ENCODE results near the gene CES5A. TPM values are rescaled to one million over a fixed set of nuclear protein-coding genes. Genes with fewer than 3 reads are reported as not detected.
"Not testable (repeated sequence)": the region's sequence is repeated elsewhere in the genome, so short reads cannot be mapped to it uniquely, and the experiment has no call there.

CES5A gene
- total and polyA plus RNA-seq, 2 donors from 2014 or later: not detected

DNA sequence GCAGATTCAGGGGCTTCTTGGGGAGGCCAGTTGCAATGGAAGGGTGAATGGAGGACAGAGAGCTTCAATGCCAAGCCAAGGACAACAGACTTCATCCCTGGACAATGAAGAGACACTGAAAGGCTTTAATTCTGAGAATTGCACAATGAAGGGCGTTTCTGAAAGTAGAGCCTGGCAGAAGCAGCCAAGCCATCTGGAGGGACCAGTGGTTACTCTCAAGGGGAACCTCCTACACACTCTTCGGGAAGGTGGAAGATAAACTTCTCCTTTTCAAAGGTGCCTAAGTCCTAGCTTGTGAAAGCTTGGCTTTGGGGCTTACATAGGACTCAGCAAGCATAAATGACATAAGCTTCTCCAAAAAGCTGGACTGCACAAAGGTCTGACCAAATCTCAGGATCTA is 36.1 kb downstream of the CES5A start:
- Histone ChIP-seq H3K27me3 (ENCODE audit: control insufficient read depth, insufficient read depth, low read length) (no peaks in the 10 kb centered on the region), H3K9me3 (ENCODE audit: control insufficient read depth in 2 of 3, insufficient read depth in 1 of 3, low read length in 3 of 3) (no peaks in the 10 kb centered on the region), H3K36me3 (ENCODE audit: control insufficient read depth in 2 of 3, insufficient read depth in 3 of 3, low read length in 3 of 3) (no peaks in the 10 kb centered on the region), H3K27ac (ENCODE audit: low read depth in 2 of 2, low read length in 2 of 2) (no peak overlapping the region), H3K4me3 (ENCODE audit: low read length in 3 of 3) (no peak overlapping the region), H3K4me1 (ENCODE audit: control insufficient read depth in 2 of 3, insufficient read depth in 2 of 3, low read depth in 1 of 3, low read length in 3 of 3) (no peaks in the 10 kb centered on the region), H3K9ac (ENCODE audit: low read length in 3 of 3) (no peak overlapping the region)
- intact Hi-C loops (cut with DNase I): no loop called here
- TF ChIP-seq CTCF (IDR thresholded peaks at IDR 0.05; ENCODE audit: borderline replicate concordance, extremely low read depth, insufficient read depth): no peak
- DNase-seq (no peak), FAIRE-seq (no peak)

GRCh38 chr16:55836158-55836611 is 39.0 kb downstream of the CES5A start:
- H3K36me3 ChIP-seq (ENCODE audit: control insufficient read depth in 2 of 3, insufficient read depth in 3 of 3, low read length in 3 of 3): no peaks in the 10 kb centered on the region
- FAIRE-seq: no peak
- H3K27ac ChIP-seq (ENCODE audit: low read depth in 2 of 2, low read length in 2 of 2): no peak overlapping the region
- no peak for DNase-seq
- H3K4me3 ChIP-seq (ENCODE audit: low read length in 3 of 3): no peak overlapping the region
- H3K9me3 ChIP-seq (ENCODE audit: control insufficient read depth in 2 of 3, insufficient read depth in 1 of 3, low read length in 3 of 3): no peaks in the 10 kb centered on the region
- no peak for TF ChIP-seq CTCF (IDR thresholded peaks at IDR 0.05; ENCODE audit: borderline replicate concordance, extremely low read depth, insufficient read depth)
- intact Hi-C loops (cut with DNase I): no loop called here
- H3K9ac ChIP-seq (ENCODE audit: low read length in 3 of 3): no peak overlapping the region
- no peaks in the 10 kb centered on the region for H3K27me3 ChIP-seq (ENCODE audit: control insufficient read depth, insufficient read depth, low read length)
- no peaks in the 10 kb centered on the region for H3K4me1 ChIP-seq (ENCODE audit: control insufficient read depth in 2 of 3, insufficient read depth in 2 of 3, low read depth in 1 of 3, low read length in 3 of 3)

- H3K27ac ChIP-seq (ENCODE audit: low read depth in 2 of 2, low read length in 2 of 2): no peak overlapping the region
Measured at GRCh38 chr16:55835581-55835980, 39.6 kb downstream of the CES5A start.

DNA sequence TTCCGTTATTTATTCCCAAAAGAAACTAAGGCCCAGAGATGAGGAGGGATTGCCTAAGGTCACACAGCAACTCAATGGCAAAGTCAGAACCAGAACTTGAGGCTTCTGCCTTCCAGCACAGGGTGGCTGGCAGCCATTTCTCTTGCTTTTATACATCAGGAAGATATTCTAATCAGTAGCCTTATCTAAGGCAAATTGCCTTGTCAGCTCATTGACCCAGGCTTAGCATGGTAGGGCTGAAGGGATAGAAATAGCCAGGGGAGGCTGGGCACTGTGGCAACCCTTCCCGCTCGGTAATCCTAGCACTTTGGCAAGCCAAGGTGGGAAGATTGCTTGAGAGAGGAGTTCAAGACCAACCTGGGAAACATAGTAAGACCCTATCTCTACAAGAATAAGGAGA is 40.0 kb downstream of the CES5A start:
- H3K4me3 ChIP-seq (ENCODE audit: low read length in 3 of 3); H3K4me1 ChIP-seq (ENCODE audit: control insufficient read depth in 2 of 3, insufficient read depth in 2 of 3, low read depth in 1 of 3, low read length in 3 of 3); intact Hi-C loops (cut with DNase I); H3K27ac ChIP-seq (ENCODE audit: low read depth in 2 of 2, low read length in 2 of 2); DNase-seq; FAIRE-seq; H3K9me3 ChIP-seq (ENCODE audit: control insufficient read depth in 2 of 3, insufficient read depth in 1 of 3, low read length in 3 of 3); H3K36me3 ChIP-seq (ENCODE audit: control insufficient read depth in 2 of 3, insufficient read depth in 3 of 3, low read length in 3 of 3); H3K9ac ChIP-seq (ENCODE audit: low read length in 3 of 3); H3K27me3 ChIP-seq (ENCODE audit: control insufficient read depth, insufficient read depth, low read length): not testable (repeated sequence)

More at GRCh38 chr16:55835581-55835980, 39.6 kb downstream of the CES5A start:
- Histone ChIP-seq H3K4me3 (ENCODE audit: low read length in 3 of 3) (no peak overlapping the region), H3K36me3 (ENCODE audit: control insufficient read depth in 2 of 3, insufficient read depth in 3 of 3, low read length in 3 of 3) (no peaks in the 10 kb centered on the region), H3K9ac (ENCODE audit: low read length in 3 of 3) (no peak overlapping the region), H3K27me3 (ENCODE audit: control insufficient read depth, insufficient read depth, low read length) (no peaks in the 10 kb centered on the region), H3K9me3 (ENCODE audit: control insufficient read depth in 2 of 3, insufficient read depth in 1 of 3, low read length in 3 of 3) (no peaks in the 10 kb centered on the region), H3K4me1 (ENCODE audit: control insufficient read depth in 2 of 3, insufficient read depth in 2 of 3, low read depth in 1 of 3, low read length in 3 of 3) (no peaks in the 10 kb centered on the region)
- no peak for DNase-seq
- FAIRE-seq: no peak
- intact Hi-C loops (cut with DNase I): no loop called here
- no peak for TF ChIP-seq CTCF (IDR thresholded peaks at IDR 0.05; ENCODE audit: borderline replicate concordance, extremely low read depth, insufficient read depth)

All from kidney (tissue), 14 donors.